AML-193 (cell line): Measurements from ENCODE around the gene FADS6.

Experiments used
- DNase-seq, 2 experiments: peaks; one replicate each; lab custom pipeline; 2025; lab: John Stamatoyannopoulos, UW

The FADS6 gene

DNA sequence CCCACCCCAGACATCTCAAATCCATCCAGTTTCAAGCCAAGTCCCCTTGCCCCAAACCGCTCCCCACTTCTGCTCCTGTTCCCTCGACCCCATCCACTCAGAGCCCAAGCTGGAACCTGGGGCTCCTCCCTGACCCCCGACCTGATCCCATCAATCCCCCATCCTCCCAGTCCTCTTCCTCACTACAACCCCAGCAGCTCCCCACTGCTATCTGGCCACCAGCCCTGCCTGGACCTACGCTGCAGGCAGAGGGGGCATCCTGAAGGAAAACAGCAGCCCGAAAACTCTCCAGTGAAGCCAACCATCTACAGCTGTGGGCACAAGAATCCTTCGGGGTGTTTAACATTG, 24.6 kb downstream of the FADS6 start:
- no peak for DNase-seq

DNA sequence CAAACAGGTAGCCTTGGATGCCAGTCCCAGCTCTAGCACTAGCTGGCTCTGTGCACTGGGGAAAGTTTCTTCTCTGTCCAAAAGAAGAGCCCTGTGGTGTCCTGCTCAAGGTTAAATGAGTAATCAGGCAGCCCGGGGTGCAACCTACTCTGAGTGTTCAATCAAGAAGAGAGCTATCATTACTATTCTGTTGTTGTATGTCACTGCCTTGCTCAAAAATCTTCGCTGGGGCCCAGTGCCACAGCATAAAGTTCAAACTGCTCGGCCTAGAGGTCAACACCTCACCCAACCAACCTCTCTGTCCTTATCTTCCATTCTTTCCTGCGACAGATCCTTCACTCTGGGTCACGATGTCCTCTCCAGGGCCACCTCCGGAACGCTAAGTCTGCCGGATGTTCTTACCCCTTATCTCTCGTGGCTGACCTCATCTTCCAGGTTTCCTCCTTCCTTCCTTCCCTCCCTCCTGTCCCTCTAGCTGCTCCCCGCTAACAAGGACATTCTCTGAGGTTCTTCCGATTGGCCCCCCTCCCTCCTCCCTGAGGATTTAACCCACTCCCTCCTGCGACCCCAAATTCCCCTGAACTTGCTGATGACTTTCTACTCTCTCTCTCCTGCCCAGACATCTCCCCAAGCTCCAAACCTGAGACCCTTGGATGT, 25.1 kb downstream of the FADS6 start:
- no peak for DNase-seq

DNA sequence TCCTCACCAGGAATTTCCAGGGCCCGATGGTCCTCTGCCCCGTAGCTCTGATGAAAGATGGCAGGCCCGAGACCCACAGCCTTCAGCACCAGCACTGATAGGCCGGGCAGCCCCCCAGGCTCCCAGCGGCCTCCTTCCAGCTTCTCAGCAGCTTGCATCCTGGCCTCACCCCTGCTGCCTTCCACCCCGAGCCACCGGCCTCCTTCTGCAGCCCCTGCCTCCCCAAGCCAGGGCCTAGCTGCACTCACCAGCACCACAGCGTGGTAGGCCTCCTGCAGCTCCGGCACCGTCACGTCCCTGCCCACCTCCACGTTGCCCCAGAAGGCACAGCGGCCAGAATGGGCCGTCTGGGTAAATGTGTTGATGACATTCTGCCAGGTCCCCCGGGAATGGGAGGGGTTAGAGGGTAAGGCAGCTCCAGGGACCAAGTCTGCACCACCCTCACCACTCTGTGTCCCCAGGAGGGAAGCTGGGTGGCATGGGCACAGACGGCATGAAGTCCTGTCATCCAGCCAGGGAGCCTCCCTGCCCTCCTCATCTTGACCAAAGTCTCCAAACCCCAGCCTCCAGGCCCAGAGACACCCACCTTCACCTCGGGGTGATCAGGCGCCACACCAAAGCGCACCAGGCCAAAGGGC, 27.1 kb downstream of the FADS6 start:
- no peak for DNase-seq

DNA sequence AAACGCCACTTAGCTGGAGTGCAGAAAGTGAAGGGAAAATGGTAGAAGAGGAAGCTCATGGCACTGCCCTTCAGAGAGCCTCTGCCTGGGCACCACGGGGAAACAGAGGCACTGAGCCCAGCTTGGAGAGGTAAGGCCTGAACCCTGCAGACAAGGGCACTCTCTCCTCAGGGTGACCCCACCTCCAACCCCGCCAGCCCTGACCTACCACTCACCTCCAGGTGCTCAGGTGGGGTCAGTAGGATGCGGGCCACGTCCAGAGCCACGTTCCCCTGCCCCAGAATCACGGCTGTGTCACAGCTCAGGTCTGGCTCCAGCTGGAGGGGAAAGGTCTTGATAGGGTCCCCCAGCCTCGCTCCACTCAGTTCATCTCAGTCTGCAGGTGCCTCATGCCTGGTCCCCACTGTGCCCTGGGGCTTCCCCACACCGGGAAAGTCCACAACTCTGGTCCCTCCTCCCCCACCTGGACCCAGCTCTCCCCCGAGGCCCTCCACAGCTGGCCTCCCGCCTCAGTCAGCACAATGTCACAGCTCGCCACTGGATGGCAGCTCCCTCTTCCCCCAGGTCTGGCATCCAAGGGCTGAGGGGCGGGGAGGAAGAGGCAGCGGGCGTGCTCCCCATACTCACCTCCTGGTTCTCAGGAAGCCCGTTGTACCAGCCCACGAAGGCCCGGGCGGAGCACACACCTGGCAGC, 27.8 kb downstream of the FADS6 start:
- no peak for DNase-seq

DNA sequence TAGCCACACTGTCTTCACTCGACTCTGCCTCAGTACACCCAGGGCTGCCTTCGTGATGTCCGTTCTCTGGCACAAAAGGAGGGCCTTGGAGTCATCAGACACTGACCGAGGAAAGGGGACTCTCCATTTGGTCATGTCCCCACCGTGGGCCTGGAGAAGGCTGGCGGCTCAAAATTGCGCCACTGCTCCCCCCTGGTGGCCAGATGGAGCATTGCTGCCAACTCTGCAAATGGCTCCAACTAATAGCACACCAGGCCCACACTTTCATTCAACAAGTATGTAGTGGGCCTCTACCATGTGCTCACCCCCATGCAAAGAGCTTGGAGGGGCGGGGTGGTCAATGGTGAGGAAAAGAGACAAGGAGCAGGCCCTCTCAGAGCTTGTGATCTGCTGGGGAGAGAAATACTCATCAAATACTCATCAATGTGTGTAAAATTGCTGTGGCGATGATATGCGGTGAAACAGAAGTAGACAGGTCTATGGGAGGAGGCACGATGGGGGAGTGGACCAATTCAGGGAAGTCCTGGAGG, 28.5 kb downstream of the FADS6 start:
- DNase-seq = peak; percentile 64

DNA sequence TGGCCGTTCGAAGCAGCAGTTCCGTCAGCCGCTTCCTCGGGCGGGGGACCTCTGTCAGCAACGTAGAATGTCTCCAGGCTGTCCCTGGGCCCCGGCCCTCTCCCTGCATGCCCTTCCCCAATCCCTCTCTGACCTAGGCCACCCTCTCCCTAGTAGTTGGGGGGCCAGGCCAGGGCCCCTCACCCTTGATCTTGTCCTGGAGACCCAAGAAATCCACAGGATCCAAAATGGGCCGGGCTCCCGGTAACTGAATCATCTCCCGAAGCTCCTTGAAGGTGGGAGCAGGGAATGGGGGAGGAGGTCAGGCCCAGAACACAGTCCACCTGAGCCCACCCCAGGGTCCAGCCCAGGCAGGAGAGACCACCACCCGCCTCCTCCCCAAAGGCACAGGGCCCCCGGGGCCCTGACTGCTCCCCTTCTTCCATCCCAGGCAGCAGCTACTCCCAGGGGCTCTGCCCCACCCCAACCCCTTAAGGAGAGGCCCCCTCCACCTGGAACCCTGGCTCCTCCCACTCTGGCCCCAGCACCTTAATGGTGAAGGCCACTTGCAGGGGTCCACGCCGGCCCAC, 29.1 kb downstream of the FADS6 start:
- DNase-seq = no peak

DNA sequence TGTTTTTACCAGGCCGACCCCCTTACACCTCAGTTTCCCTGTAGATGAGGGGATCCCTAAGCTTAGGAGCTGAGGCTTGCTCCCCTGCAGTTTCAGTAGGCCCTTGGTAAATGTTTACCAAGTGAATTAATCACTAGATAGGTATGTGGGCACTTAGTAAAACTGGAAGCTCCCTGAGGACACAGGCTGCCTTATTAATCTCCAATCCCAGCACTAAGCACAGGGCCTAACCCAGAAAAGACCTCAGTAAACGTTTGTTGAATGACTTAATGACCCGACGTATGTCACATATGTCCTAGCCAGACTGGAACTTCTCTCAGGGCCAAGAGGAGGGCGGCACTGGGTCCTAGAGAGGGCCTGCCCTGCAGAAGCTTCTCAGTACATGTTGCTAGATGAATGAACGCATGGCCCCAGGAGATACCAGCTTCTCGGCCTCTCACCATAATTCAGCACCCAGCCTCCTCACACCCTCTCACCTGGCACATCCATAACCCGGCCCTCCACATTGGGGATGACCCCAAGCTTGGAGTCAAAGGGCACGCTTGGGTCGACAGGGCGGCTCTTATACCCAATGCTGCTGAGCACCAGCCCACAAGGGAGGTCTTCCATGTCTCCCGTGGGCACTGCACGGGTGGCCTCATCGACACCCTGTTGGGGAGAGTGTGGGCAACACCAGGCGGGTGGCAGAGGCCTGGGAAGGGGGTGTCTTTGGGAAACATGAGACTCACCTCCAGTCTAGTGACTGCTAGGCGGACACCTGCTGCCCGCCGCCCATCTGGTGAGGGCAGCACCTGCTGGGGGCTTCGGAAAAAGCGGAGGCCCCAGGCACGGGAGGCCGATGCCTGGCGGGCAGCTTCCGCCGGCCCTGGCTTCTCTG, 29.8 kb downstream of the FADS6 start:
- no peak for DNase-seq

DNA sequence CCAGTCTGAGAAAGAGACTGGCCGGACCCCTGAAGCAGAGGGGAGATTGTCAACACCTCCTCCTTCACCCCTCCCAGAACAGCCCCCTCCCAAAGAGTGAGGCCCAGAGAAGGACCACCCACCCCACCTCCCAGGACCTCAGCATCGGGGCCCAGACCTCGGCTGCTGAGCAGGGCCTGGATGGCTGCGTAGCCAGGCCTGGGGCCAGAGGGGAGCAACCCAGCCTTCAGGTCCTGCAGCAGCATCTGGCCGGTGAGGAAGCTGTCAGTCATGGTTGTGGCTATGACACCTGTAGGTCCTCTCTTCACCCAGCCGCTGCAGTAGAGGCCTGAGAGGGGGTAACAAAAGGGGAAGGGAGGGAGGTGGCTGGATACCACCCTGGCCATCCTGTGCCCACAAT, 30.5 kb downstream of the FADS6 start:
- DNase-seq = no peak

DNA sequence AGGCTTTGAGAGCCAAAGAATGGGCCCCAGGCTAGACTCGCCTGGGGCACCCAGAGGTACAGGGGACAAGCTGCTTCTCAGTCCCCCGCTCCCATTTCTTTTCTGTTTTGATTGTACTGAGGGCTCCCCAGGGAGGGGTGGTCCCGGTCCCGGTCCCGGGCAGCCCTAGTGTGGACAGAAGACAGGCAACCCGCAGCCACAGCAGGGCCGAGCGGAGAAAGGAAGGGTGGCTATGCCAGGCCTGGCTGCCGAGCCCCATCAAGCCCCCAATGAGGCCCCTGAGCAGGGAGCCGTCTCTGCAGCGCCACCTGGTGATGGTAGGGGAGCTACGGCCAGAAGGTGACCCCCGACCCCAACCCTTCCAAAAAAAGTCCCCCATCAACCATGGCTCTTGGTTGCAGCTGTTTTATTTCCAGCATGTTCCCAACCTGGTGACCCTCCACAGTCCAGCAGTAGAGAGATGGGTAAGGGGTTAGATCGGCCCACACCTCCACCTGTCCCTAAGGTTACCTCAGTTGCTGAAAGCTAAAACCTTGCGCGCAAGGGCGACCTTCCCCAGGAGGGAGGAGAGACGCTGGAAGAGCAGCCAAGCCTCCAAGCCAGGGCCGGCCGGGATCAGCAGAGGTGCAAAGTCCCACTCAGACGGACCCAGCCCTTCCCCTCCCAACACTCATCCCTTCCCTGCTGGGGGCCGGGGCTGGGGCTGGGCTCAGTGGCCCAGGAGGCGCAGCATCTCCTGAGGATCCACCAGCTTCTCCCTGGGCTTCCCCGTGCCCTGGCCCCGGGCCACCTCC, 31.1 kb downstream of the FADS6 start:
- peak; percentile 25 to 26 for DNase-seq

DNA sequence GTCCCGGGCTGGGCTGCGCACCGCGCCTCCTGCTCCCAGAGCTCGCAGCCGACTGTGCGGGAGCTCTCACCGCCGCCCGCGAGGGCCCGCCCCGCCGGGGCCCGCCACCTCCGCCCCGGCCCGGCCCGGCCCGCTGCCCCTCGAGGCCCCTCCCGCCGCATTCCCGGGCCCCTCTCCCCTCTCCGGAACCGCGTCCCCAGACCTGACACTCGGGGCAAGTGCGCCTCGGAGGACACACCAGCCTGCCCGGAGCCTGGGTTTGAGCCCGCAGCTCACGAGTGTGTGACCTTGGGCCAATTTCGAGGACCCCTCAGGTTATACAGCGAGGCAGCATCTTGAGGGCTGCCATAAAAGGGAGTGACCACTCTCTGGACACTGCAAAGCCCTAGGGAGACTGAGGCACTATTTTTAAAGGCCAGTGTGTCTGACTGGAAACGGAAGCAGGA, 31.7 kb downstream of the FADS6 start:
- DNase-seq = no peak

DNA sequence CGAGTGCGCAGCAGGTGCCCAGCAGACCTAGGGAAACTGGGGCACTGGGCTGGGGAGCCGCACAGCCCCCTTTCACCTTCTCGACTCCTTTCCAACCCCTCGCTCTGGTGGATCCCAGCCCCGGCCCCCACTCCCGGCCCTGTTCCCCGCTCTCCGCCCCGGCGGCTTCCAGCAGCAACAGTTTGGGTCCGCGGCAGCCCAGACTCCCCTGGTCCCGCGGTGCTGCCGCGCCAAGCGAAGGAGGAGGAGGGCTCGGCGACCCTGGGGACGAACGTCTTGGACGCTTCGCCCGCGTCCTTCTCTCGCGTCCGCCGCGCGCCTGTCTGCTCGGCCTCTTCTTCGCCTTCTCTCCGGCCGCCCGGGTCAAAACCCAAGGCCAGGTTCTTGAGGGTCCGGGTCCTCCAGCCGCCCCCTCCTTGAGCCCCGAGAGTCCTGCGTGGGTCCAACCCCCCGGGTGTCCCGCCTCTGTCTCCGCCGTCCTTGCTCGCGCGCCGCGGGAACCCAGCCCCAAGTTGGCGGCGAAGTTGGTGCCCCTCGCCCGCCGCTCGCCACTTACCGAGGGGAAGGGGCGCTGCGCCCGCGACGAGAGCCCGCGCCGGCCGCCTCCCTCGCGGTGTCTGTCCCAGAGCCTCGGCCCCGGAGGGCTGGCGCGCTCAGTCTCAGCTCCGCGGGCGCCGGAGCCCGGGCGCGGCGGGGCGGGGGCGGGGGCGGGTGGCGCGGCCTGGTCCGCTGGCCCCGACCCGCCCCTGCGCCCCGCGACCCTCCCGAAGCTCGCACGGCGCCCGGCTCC, 32.4 kb downstream of the FADS6 start:
- no peak for DNase-seq

DNA sequence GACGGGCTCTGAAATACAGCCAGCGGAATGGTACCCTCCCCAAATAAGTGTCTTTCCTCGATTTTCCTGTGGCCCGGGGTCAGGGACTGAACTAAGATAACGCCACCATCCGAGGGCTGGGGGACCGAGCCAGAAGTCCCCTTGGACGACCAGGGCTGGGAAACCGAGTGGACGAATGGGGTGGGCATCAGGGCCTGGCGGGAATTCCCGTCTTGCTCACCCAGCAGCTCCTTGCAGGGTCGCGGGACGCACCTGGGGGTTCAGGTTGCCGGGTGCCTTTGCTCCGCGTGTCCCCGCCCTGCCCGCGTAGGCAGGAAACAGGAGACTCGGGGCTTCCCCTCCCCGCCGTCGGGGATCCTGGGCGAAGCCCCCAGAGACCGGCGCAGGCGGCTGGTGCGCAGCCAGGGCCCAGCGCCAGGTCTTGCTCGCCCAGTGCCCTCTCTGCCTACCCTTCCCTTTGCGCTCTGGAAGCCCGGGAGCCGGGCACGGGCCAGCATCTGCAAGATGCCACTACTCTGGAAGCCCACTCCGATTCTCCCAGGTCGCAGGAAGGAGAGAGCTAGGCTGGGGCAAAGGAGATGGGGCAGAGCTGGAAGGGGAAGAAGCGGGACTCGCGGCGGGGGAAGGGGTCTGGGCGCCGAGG, 33.1 kb downstream of the FADS6 start:
- no peak for DNase-seq

DNA sequence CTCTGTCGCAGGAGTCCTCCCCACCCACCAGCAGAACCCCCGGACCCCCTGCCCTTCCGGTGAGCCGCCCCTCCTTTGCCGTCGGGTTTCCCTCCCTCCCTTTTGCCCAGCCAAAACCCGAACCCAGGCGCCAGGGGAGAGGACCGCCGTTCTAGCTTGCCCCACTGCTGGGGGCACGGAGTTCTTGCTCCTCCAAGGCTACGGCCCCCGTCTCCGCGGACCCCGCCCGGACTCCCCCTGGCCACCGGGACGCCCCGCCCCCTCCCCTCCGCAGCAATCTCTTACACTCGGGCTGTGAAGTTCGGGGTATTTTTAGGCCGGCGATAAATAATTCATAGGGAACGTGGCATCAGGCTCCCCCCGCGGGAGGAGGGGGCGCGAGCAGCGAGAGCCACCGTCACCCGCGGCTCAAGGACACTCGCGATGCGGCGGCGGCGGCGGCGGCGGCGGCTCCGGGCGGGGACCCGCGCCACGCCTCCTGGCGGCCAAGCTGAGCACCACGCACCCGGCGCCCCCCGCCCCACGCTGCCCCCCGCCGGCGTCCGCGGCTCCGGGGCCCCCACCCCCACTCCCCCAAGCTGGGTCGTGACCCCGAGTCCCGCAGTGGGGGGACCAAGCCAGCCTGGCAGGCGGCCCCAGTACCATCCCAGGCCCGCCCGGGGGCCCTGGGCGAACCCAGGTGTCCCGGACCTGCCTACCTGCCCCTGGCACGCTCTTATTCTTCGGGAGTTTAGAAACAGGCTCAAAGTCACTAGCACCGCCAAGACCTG, 33.8 kb downstream of the FADS6 start, which contains the start of gene GRIN2C:
GRIN2C (minus strand) TSS at position 427 of the 770 bp plus-strand sequence. CDS start 4,793 bp downstream, outside the sequence.
- no peak for DNase-seq

DNA sequence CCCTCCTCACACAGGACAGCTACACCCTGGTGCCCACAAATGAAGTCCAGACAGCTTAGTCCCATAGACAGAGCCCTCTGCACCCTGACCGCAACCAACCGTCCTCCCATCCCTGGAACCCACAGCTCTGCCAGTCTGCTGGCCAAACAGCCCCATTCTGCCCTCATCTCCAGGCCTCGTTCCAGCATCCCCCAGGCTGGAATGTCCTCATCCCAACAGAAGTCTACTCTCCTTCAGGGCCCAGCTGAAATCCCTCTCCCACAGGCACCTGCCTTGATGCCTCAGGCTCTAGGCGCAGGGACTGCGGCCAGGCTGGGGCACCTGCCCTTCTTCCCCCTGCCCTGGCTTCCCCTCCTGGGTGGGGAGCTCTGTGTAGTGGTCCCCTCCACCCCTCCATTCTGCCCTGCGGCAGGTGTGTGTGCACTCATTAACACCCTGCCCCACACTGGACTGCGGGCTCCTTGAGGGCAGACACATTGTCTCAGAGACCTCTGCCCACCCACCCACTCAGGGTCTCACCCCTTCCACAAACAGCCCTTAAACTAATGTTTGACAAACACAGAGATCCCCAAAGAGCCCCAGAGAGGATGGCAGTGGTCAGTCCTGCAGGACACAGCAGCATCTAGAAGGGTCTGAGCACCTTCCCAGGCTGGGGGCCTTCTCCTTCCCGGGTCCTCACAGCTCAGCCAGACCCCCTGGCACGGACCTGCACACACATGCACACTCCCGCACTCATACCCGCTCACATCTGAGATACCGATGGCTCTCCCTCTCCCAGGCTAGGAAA, 34.6 kb downstream of the FADS6 start:
- no peak for DNase-seq

DNA sequence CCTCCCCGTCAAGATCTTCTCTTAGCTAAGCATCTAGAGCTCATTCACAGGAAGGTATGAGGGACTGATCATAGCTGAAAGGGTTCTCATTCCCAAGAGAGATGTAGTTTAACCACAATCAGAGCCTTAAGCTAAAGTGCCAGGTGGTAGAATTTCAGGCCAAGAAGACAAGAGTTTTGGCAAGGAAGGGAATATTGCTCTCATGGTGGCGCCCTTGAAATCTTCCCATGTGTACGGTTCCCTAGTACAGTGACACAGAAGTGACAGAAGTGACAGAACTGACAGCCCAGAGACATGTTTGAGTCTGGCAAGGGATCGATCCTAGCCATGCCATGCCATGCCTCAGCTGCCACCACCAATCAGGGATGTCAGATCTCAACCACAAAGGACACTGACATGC, 36.2 kb downstream of the FADS6 start:
- DNase-seq = no peak

DNA sequence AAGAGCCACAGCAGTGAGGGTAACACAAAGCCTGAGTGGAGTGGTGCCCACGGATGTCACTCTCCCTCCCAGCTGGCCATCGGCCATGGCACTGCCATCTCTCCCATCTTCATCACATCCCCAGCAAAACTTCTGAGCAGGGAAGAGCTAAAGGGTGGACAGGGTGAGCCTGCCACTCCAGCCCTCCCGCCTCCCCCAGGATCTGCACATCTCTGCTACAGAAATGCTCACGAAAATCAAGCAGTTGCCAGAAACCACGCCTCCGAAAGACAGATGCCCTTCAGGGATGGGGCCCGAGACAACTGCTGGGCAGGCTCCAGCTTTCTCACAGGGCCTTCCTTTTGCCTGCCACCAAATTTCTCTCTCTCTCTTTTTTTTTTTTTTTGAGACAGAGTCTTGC, 37.3 kb downstream of the FADS6 start:
- no peak for DNase-seq

DNA sequence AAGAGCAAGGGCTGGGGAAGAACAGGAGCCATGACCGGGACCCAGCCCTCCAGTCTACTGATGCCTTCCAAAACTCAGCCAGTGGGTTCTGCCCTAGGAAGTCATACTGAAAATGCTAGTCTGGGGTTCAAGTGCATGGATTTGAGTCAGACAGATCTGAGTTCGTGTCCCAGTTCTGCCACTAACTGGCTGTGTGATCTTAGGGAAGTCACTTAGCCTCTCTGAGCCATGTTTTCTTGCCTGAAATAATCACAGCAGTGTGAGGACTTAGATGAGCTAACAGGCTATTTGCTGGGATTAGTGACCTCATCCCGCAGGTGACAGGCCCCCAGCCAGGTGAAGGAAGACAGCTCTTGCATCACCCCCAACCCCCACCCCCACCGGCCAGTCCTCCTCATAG, 38.1 kb downstream of the FADS6 start:
- no peak for DNase-seq

DNA sequence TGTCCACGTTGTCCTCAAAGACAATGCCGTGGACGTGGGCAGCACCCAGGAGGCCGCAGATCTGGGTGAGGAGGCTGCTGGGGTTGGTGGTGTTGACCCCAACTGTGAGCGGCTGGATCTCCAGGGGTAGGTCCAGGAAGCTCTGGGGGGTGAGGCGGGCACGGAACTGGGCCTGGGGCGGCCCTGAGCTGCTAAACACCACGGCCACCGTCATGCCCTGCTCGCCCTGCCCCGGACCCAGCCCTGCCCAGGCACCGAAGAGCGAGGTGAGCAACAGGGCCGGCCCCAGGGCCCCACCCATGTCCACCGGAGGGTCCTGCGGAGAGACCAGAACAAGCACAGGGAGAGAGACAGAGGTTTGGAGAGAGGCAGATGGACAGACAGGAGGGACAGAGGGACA, 38.6 kb downstream of the FADS6 start:
- no peak for DNase-seq
